ENCODE data around the gene CADM4.
A peak's percentile ranks its signal among the peaks of the same experiment; 100 is the strongest.
"Not testable (repeated sequence)": the region's sequence is repeated elsewhere in the genome, so short reads cannot be mapped to it uniquely, and the experiment has no call there.

The CADM4 gene

GRCh38 chr19:43639519-43640423 is at the start of gene CADM4:
Gene CADM4, minus strand, starts transcription at chr19:43639850. Its CDS starts 60 bp downstream, at chr19:43639790.
- peak within 1 kb of the TSS; percentile 56 for H3K4me3 ChIP-seq (replicated peaks; ENCODE audit: low read depth, low read length)
- DNase-seq (ENCODE audit: low read depth), result no peak
- TF ChIP-seq CTCF (IDR thresholded peaks at IDR 0.05; ENCODE audit: low read length, missing control alignments), result no peak

GRCh38 chr19:43688059-43688701 is 48.5 kb upstream of the CADM4 start:
- H3K4me3 ChIP-seq (replicated peaks; ENCODE audit: low read depth, low read length), result no peak overlapping the region
- TF ChIP-seq CTCF (IDR thresholded peaks at IDR 0.05; ENCODE audit: low read length, missing control alignments), result no peak
- DNase-seq (ENCODE audit: low read depth), result no peak

- TF ChIP-seq CTCF (IDR thresholded peaks at IDR 0.05; ENCODE audit: low read length, missing control alignments), result no peak
Observed at GRCh38 chr19:43687660-43687997, 48.0 kb upstream of the CADM4 start.

GRCh38 chr19:43684326-43684725 is 44.7 kb upstream of the CADM4 start:
- no peak for TF ChIP-seq CTCF (IDR thresholded peaks at IDR 0.05; ENCODE audit: low read length, missing control alignments)
- no peak for DNase-seq (ENCODE audit: low read depth)
- no peak overlapping the region for H3K4me3 ChIP-seq (replicated peaks; ENCODE audit: low read depth, low read length)

More at GRCh38 chr19:43687660-43687997, 48.0 kb upstream of the CADM4 start:
- DNase-seq (ENCODE audit: low read depth), result no peak
- no peak overlapping the region for H3K4me3 ChIP-seq (replicated peaks; ENCODE audit: low read depth, low read length)

- DNase-seq (ENCODE audit: low read depth), result no peak
- no peak for TF ChIP-seq CTCF (IDR thresholded peaks at IDR 0.05; ENCODE audit: low read length, missing control alignments)
- H3K4me3 ChIP-seq (replicated peaks; ENCODE audit: low read depth, low read length), result no peak overlapping the region
Observed at GRCh38 chr19:43683905-43684304, 44.3 kb upstream of the CADM4 start.

- no peak overlapping the region for H3K4me3 ChIP-seq (replicated peaks; ENCODE audit: low read depth, low read length)
- DNase-seq (ENCODE audit: low read depth), result no peak
- no peak for TF ChIP-seq CTCF (IDR thresholded peaks at IDR 0.05; ENCODE audit: low read length, missing control alignments)
Observed at GRCh38 chr19:43682824-43683661, 43.4 kb upstream of the CADM4 start.

GRCh38 chr19:43682269-43682668 is 42.6 kb upstream of the CADM4 start:
- not testable (repeated sequence) for DNase-seq (ENCODE audit: low read depth); H3K4me3 ChIP-seq (replicated peaks; ENCODE audit: low read depth, low read length)
